ENCODE measurements around the gene BDH1. TPM values are rescaled to one million over a fixed set of nuclear protein-coding genes. Genes with fewer than 3 reads are reported as not detected.

BDH1 gene
- total RNA-seq, 4 donors from 2014 or later = 120 to 269 (median 163) TPM

GRCh38 chr3:197522881-197523441 lies 32.8 kb downstream of the BDH1 start:
- Histone ChIP-seq H3K4me3 (no peak overlapping the region), H3K9me3 (no peaks in the 10 kb centered on the region), H3K4me1 (peaks cover 0 to 33% (median 9%) of the 10 kb centered on the region in 4 donors), H3K27me3 (no peaks in the 10 kb centered on the region), H3K36me3 (peaks cover 0 to 28% (median 0%) of the 10 kb centered on the region in 3 donors), H3K27ac (peak overlapping the region in 3 of 4 donors; percentile 74 to 98 (median 89))
- no peak for TF ChIP-seq POLR2A (IDR thresholded peaks at IDR 0.05)
- TF ChIP-seq CTCF (IDR thresholded peaks at IDR 0.05) = no peak
- DNase-seq = no peak

- TF ChIP-seq POLR2A (IDR thresholded peaks at IDR 0.05) (no peak), CTCF (IDR thresholded peaks at IDR 0.05) (no peak)
Observed at GRCh38 chr3:197522183-197522715, 33.5 kb downstream of the BDH1 start.

GRCh38 chr3:197521277-197522182 lies 34.2 kb downstream of the BDH1 start:
- DNase-seq = no peak
- TF ChIP-seq POLR2A (IDR thresholded peaks at IDR 0.05) (no peak), CTCF (IDR thresholded peaks at IDR 0.05) (no peak)
- no peaks in the 10 kb centered on the region for H3K9me3 ChIP-seq
- H3K36me3 ChIP-seq = peaks cover 0 to 15% (median 0%) of the 10 kb centered on the region in 3 donors
- peaks cover 0 to 40% (median 9%) of the 10 kb centered on the region in 4 donors for H3K4me1 ChIP-seq
- no peak overlapping the region for H3K4me3 ChIP-seq
- H3K27ac ChIP-seq = peak overlapping the region in 3 of 4 donors; percentile 74 to 98 (median 89)
- no peaks in the 10 kb centered on the region for H3K27me3 ChIP-seq

More at GRCh38 chr3:197522183-197522715, 33.5 kb downstream of the BDH1 start:
- Histone ChIP-seq H3K4me1 (peaks cover 0 to 33% (median 9%) of the 10 kb centered on the region in 4 donors), H3K36me3 (peaks cover 0 to 21% (median 0%) of the 10 kb centered on the region in 3 donors), H3K9me3 (no peaks in the 10 kb centered on the region), H3K4me3 (no peak overlapping the region), H3K27me3 (no peaks in the 10 kb centered on the region), H3K27ac (peak overlapping the region in 3 of 4 donors; percentile 74 to 98 (median 89))
- DNase-seq = peak in 2 of 3 donors; percentile 87

GRCh38 chr3:197520311-197521276 lies 35.2 kb downstream of the BDH1 start:
- peaks cover 0 to 47% (median 9%) of the 10 kb centered on the region in 4 donors for H3K4me1 ChIP-seq
- peak overlapping the region in 3 of 4 donors; percentile 75 to 98 (median 89) for H3K27ac ChIP-seq
- no peaks in the 10 kb centered on the region for H3K27me3 ChIP-seq
- no peak for TF ChIP-seq CTCF (IDR thresholded peaks at IDR 0.05)
- TF ChIP-seq POLR2A (IDR thresholded peaks at IDR 0.05) = peak; percentile 51 to 79
- peak overlapping the region in 2 of 4 donors; percentile 23 to 43 for H3K4me3 ChIP-seq
- H3K9me3 ChIP-seq = no peaks in the 10 kb centered on the region
- peaks cover 0 to 11% (median 0%) of the 10 kb centered on the region in 3 donors for H3K36me3 ChIP-seq
- peak in 2 of 3 donors; percentile 88 to 91 for DNase-seq

Data from Peyer's patch (tissue), 4 donors.